ENCODE results near the gene ZNF335.

DNA sequence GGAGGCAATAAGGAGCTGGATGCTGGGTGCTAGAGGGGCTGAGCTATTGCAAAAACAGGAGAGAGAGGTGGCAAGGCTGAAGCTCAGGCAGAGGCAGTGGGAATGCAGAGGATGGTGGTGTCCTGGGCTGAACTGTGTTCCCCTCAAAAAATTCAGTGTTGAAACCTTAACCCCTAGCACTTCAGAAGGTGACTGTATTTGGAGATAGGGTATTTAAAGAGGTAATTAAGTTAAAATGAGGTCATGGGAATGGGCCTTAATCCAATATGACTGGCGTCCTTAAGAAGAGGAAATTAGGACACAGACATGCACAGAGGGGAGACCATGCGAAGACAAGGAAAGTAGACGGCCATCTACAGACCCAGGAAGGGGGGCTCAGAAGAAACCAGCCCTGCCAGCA lies 25.2 kb upstream of the ZNF335 start:
- TF ChIP-seq, protein P1, sequence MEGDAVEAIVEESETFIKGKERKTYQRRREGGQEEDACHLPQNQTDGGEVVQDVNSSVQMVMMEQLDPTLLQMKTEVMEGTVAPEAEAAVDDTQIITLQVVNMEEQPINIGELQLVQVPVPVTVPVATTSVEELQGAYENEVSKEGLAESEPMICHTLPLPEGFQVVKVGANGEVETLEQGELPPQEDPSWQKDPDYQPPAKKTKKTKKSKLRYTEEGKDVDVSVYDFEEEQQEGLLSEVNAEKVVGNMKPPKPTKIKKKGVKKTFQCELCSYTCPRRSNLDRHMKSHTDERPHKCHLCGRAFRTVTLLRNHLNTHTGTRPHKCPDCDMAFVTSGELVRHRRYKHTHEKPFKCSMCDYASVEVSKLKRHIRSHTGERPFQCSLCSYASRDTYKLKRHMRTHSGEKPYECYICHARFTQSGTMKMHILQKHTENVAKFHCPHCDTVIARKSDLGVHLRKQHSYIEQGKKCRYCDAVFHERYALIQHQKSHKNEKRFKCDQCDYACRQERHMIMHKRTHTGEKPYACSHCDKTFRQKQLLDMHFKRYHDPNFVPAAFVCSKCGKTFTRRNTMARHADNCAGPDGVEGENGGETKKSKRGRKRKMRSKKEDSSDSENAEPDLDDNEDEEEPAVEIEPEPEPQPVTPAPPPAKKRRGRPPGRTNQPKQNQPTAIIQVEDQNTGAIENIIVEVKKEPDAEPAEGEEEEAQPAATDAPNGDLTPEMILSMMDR (IDR thresholded peaks at IDR 0.05; ENCODE audit: insufficient read depth, low read length), result no peak
- no peak for TF ChIP-seq POLR2AphosphoS5 (IDR thresholded peaks at IDR 0.05; ENCODE audit: low read depth)
